Lower leg skin (tissue), 3 donors: ENCODE data around the gene MFF.

Experiments used
- CTCF ChIP-seq, 3 donors: fragments of 450-650 bp; IDR thresholded peaks; one replicate each; pipeline ENCODE4 v1.5.1; 2016; ENCODE audit warnings: antibody characterized with exemption in 3 of 3, mild to moderate bottlenecking in 3 of 3, moderate library complexity in 2 of 3
- POLR2A ChIP-seq, 2 donors: fragments of 450-650 bp; IDR thresholded peaks; one replicate each; pipeline ENCODE4 v1.6.1; 2016 to 2017; ENCODE audit warnings: antibody characterized with exemption in 2 of 2, mild to moderate bottlenecking in 1 of 2, moderate library complexity in 1 of 2

- TF ChIP-seq CTCF (IDR thresholded peaks at IDR 0.05) (no peak), POLR2A (IDR thresholded peaks at IDR 0.05) (no peak)
Observed at GRCh38 chr2:227296671-227297405, 28.2 kb upstream of the MFF start.
